ENCODE results near the gene FOXO4. TPM values are rescaled to one million over a fixed set of nuclear protein-coding genes. Genes with fewer than 3 reads are reported as not detected.
A peak's percentile ranks its signal among the peaks of the same experiment; 100 is the strongest.

The FOXO4 gene
- total and polyA plus RNA-seq, 10 donors = 5.1 to 50.9 (median 25.3) TPM

DNA sequence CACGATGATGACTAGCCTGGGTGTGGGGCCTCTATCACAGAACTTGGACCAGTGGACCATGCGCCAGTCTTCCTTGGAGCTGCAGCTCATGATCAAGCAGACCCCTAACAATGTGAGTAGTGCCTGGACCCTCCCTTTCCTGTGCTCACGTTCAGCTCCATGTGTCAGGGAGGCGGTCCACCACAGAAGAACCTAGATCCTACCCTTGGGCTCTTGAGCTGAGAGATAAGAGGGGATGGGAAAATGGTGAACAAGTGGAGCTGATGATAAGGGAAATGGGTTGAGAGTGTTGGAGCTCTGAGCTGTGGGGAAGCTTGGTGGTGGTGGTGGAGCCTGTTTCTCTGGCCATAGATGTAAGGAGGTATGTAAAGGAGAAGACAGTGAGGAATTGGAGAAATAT lies 35.9 kb downstream of the FOXO4 start:
- Histone ChIP-seq H3K4me1 (peaks cover 0 to 24% (median 7%) of the 10 kb centered on the region in 6 donors), H3K9me3 (no peaks in the 10 kb centered on the region), H3K36me3 (peaks cover 0 to 100% (median 67%) of the 10 kb centered on the region in 6 donors), H3K4me3 (no peak overlapping the region), H3K27ac (no peak overlapping the region), H3K27me3 (replicated peaks in 1 of 7) (no peaks in the 10 kb centered on the region)
- intact Hi-C loops (cut with DNase I; ENCODE audit: low total_unique reads) = no loop called here
- no peak for DNase-seq
- TF ChIP-seq POLR2AphosphoS5 (IDR thresholded peaks at IDR 0.05) (no peak), POLR2A (IDR thresholded peaks at IDR 0.05) (no peak), CTCF (IDR thresholded peaks at IDR 0.05 in 8 of 11, conservative IDR thresholded peaks at IDR 0.05 in 3 of 11) (no peak)
- 75 to 87% (median 81%) methylated on average over 4 of the region's 4 CpGs for WGBS, 5 donors

DNA sequence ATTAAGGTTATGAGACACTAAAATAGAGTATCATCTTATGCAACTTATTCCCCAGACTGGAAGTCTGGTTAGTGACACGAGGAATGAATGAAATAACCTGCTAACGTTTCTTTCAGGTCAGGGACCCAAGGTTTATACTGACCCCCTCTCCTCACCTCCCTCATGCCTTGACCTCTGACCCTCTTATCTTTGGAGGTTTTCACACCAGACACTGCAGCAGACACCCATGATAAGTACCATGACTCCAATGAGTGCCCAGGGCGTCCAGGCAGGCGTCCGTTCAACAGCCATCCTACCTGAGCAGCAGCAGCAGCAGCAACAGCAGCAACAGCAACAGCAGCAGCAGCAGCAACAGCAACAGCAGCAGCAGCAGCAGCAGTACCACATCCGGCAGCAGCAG lies 44.8 kb downstream of the FOXO4 start:
- intact Hi-C loops (cut with DNase I; ENCODE audit: low total_unique reads) = no loop called here
- WGBS, 5 donors = 64 to 84% (median 77%) methylated on average over 3 to 6 of the region's 6 CpGs

DNA sequence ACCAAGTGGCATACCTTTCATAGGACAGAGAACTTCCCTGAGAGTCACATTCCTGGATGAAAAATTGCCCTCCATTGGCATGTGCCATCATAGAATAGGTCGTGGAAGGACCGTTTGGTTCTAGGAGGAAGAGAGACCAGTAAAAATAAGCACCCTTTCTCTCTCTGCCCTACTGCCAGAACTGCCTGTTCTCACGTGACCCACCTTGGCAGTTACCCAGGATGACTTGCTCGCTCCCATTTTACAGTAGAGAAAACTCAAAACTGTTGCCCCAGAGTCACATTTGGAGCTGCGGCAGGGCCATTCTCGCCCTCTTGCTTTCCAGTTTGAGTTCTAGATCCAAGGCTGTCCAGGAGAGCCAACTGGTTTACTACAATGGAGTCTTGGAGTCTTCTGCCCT lies 47.9 kb downstream of the FOXO4 start:
- Histone ChIP-seq H3K27ac (no peak overlapping the region), H3K36me3 (peaks cover 0 to 56% (median 17%) of the 10 kb centered on the region in 6 donors), H3K27me3 (replicated peaks in 1 of 7) (no peaks in the 10 kb centered on the region), H3K4me1 (peaks cover 0 to 19% (median 2%) of the 10 kb centered on the region in 6 donors), H3K4me3 (no peak overlapping the region), H3K9me3 (no peaks in the 10 kb centered on the region)
- 38 to 70% (median 52%) methylated on average over 3 to 6 of the region's 6 CpGs for whole genome bisulfite sequencing, 5 donors
- intact Hi-C loops (cut with DNase I; ENCODE audit: low total_unique reads) = no loop called here
- no peak for TF ChIP-seq CTCF (IDR thresholded peaks at IDR 0.05 in 8 of 11, conservative IDR thresholded peaks at IDR 0.05 in 3 of 11)
- TF ChIP-seq POLR2A (IDR thresholded peaks at IDR 0.05) = no peak
- TF ChIP-seq POLR2AphosphoS5 (IDR thresholded peaks at IDR 0.05) = peak in 1 of 3 donors; percentile 7
- DNase-seq = no peak

More for the DNA sequence above, 44.8 kb downstream of the FOXO4 start:
- Histone ChIP-seq H3K4me3 (no peak overlapping the region), H3K4me1 (peaks cover 0 to 12% (median 0%) of the 10 kb centered on the region in 6 donors), H3K9me3 (no peaks in the 10 kb centered on the region), H3K27ac (no peak overlapping the region), H3K27me3 (replicated peaks in 1 of 7) (no peaks in the 10 kb centered on the region), H3K36me3 (peaks cover 0 to 86% (median 42%) of the 10 kb centered on the region in 6 donors)
- TF ChIP-seq CTCF (IDR thresholded peaks at IDR 0.05 in 8 of 11, conservative IDR thresholded peaks at IDR 0.05 in 3 of 11) = no peak
- TF ChIP-seq POLR2A (IDR thresholded peaks at IDR 0.05) = no peak
- no peak for TF ChIP-seq POLR2AphosphoS5 (IDR thresholded peaks at IDR 0.05)
- DNase-seq = no peak

- Histone ChIP-seq H3K4me1 (peaks cover 0 to 19% (median 2%) of the 10 kb centered on the region in 6 donors), H3K36me3 (peaks cover 0 to 44% (median 11%) of the 10 kb centered on the region in 6 donors), H3K27me3 (replicated peaks in 1 of 7) (no peaks in the 10 kb centered on the region), H3K9me3 (no peaks in the 10 kb centered on the region), H3K27ac (no peak within 1 kb of the TSS), H3K4me3 (peak within 1 kb of the TSS in 1 of 8 donors; percentile 45)
- WGBS, 5 donors = 32 to 50% (median 44%) methylated on average over 1 to 28 of the region's 28 CpGs
- DNase-seq = no peak
- intact Hi-C loops (cut with DNase I; ENCODE audit: low total_unique reads) = no loop called here
- TF ChIP-seq POLR2A (IDR thresholded peaks at IDR 0.05) (no peak), POLR2AphosphoS5 (IDR thresholded peaks at IDR 0.05) (peak in 2 of 3 donors; percentile 72 to 78)
These were observed 49.0 kb downstream of the FOXO4 start, which contains the start of gene NLGN3 for GRCh38 chrX:71144651-71145050. Gene NLGN3, plus strand, starts transcription at chrX:71144841. Its CDS starts 2,909 bp downstream, at chrX:71147750.
